Measurements from ENCODE around the gene B4GALNT2. TPM values are rescaled to one million over a fixed set of nuclear protein-coding genes. Genes with fewer than 3 reads are reported as not detected.

B4GALNT2 gene
- total and polyA plus RNA-seq, 2 donors (not counting 3 experiments of a cell fraction or from before 2014, with no cell fraction given) = 0.11 TPM; not detected in 1

DNA sequence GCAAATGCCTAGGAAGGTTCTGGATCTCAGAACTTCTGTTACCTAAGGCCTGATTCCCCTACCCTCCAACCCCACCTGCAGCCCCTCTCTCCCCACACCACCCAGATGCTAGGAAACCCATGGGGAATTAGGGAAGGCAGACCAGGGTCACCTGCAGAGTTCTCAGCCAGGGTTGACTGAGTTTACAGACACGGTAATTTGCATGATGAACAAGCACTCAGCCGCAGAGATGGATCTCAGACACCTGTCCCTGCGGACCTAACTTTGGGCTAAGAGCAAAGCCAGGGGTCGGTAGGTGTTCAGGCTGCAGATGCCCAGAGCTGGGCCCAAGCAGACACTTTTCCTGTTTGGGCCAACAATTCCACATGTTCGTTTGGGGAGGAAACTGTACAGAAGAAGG, 80.8 kb downstream of the B4GALNT2 start:
- H3K27me3 ChIP-seq (ENCODE audit: control insufficient read depth in 2 of 2, insufficient read depth in 2 of 2, low read length in 2 of 2) = no peaks in the 10 kb centered on the region
- H2AFZ ChIP-seq (ENCODE audit: low read depth, low read length) = no peak overlapping the region
- dilution Hi-C loops (cut with MboI; ENCODE audit: extremely low pct_ligation_motif_present, low sequenced_read_pairs) (no loop called here), intact Hi-C loops (cut with micrococcal nuclease) (no loop called here)
- ChIA-PET CTCF (interaction anchor here (1.0 to 3.7 kb wide), 6 partner anchors 9 to 21 kb away, joined by 3 to 11 read pairs (median 10); no protein-coding TSS in a partner anchor), POLR2A (no interaction called here)
- FAIRE-seq = no peak
- peaks cover 0 to 9% of the 10 kb centered on the region in 2 experiments for H3K36me3 ChIP-seq (ENCODE audit: control insufficient read depth in 2 of 2, extremely low read depth in 1 of 2, insufficient read depth in 2 of 2, low read length in 2 of 2)
- no peak for DNase-seq (ENCODE audit: low read depth, low spot score)
- peaks cover 63% of the 10 kb centered on the region for H3K4me1 ChIP-seq (ENCODE audit: control insufficient read depth, extremely low read depth, insufficient read depth, low read length)
- H3K9ac ChIP-seq (replicated peaks; ENCODE audit: extremely low read depth, insufficient read depth, low read length) = no peak overlapping the region
- BruUV-seq (replicated peaks) = no TSS peak
- H3K4me3 ChIP-seq (replicated peaks in 1 of 3; ENCODE audit: insufficient read depth in 1 of 3, low read depth in 1 of 3, low read length in 3 of 3) = no peak overlapping the region
- no peaks in the 10 kb centered on the region for H3K9me3 ChIP-seq (replicated peaks; ENCODE audit: control insufficient read depth, insufficient read depth, low read length)
- no peak overlapping the region for H3K27ac ChIP-seq (ENCODE audit: insufficient read depth, low read depth, low read length)
- H3K4me2 ChIP-seq (ENCODE audit: insufficient read depth, low read length) = peak overlapping the region; percentile 19
- H4K20me1 ChIP-seq (replicated peaks; ENCODE audit: control insufficient read depth, extremely low read depth, insufficient read depth, low read length) = no peaks in the 10 kb centered on the region
- H3K9me1 ChIP-seq (replicated peaks; ENCODE audit: control insufficient read depth, extremely low read depth, insufficient read depth, low read length) = no peaks in the 10 kb centered on the region
- TF ChIP-seq JUN (IDR thresholded peaks at IDR 0.05; ENCODE audit: borderline replicate concordance, insufficient read depth, insufficient read length, low read depth) (no peak), EZH2 (IDR thresholded peaks at IDR 0.05; ENCODE audit: borderline replicate concordance, low read depth, low read length, severe bottlenecking) (no peak), MYC (IDR thresholded peaks at IDR 0.05; ENCODE audit: low read depth, low read length) (no peak), FOS (IDR thresholded peaks at IDR 0.05; ENCODE audit: borderline replicate concordance, insufficient read depth, low read length) (no peak), GATA2 (IDR thresholded peaks at IDR 0.05; ENCODE audit: insufficient read depth, insufficient read length, low read depth, low read length) (no peak), POLR2A (IDR thresholded peaks at IDR 0.05; ENCODE audit: low read depth, low read length) (no peak), POLR2AphosphoS5 (IDR thresholded peaks at IDR 0.05; ENCODE audit: insufficient read depth, low read depth, low read length) (no peak)
- TF ChIP-seq, protein P1, sequence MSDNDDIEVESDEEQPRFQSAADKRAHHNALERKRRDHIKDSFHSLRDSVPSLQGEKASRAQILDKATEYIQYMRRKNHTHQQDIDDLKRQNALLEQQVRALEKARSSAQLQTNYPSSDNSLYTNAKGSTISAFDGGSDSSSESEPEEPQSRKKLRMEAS (IDR thresholded peaks at IDR 0.05; ENCODE audit: insufficient read depth, insufficient read length) = no peak
- TF ChIP-seq, protein P2, sequence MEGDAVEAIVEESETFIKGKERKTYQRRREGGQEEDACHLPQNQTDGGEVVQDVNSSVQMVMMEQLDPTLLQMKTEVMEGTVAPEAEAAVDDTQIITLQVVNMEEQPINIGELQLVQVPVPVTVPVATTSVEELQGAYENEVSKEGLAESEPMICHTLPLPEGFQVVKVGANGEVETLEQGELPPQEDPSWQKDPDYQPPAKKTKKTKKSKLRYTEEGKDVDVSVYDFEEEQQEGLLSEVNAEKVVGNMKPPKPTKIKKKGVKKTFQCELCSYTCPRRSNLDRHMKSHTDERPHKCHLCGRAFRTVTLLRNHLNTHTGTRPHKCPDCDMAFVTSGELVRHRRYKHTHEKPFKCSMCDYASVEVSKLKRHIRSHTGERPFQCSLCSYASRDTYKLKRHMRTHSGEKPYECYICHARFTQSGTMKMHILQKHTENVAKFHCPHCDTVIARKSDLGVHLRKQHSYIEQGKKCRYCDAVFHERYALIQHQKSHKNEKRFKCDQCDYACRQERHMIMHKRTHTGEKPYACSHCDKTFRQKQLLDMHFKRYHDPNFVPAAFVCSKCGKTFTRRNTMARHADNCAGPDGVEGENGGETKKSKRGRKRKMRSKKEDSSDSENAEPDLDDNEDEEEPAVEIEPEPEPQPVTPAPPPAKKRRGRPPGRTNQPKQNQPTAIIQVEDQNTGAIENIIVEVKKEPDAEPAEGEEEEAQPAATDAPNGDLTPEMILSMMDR (IDR thresholded peaks at IDR 0.05; ENCODE audit: extremely low read depth in 1 of 2, insufficient read depth in 1 of 2, low read depth in 1 of 2, low read length in 2 of 2) = no peak
- H3K79me2 ChIP-seq (ENCODE audit: control insufficient read depth, insufficient read depth, low read length) = peaks cover 49% of the 10 kb centered on the region

Measured in endothelial cell of umbilical vein (primary cell).